K562 (cell line): Measurements from ENCODE around the gene PDE4D. TPM values are rescaled to one million over a fixed set of nuclear protein-coding genes. Genes with fewer than 3 reads are reported as not detected.

ENCODE experiments used
- ATAC-seq: fragments of 200-7000 bp; cut with Tn5 transposase; 3 replicates; pipeline ENCODE4 v1.9.1; 2020; ENCODE audit warnings: moderate library complexity
- BruUV-seq: library from RNA; stranded (reverse); fragments of 400-500 nt; replicated peaks from 2 replicates; lab custom pipeline; 2021; lab: Mats Ljungman, UMichigan
- CTCF ChIA-PET: fragments of 300-600 bp; formaldehyde crosslinking; extraction: SDS; loops from one replicate; lab custom pipeline; 2021; ENCODE audit warnings: low intra/inter-chr PET ratio; lab: Yijun Ruan, JAX
- POLR2A ChIA-PET: fragments of 300-600, 350-650 bp; sonication (Branson Sonifier 250); formaldehyde crosslinking; extraction: SDS; loops from one replicate; lab custom pipeline; 2021; ENCODE audit warnings: antibody characterized with exemption, inconsistent platforms; lab: Yijun Ruan, JAX
- DNase-seq, 4 experiments: peaks; one replicate each; pipeline versions ENCODE4 v3.0.0 to v3.0.0-alpha.2; 2011 to 2018; ENCODE audit warnings: low spot score in 3 of 4, mixed read lengths in 3 of 4; ENCODE audit errors: extremely low read depth in 1 of 4
- FAIRE-seq: peaks from 2 replicates; lab custom pipeline; 2011; peaks lifted over from hg19 to GRCh38; lab: Jason Lieb, UNC
- H2AFZ ChIP-seq: 2 replicates; pipeline ENCODE4 v1.6.0; 2011; ENCODE audit warnings: low read depth, low read length, control low read depth, inconsistent platforms
- H3K27ac ChIP-seq: fragments of 200-600 bp; 3 replicates; pipeline ENCODE4 v1.8.0; 2011; ENCODE audit warnings: low read depth, mild to moderate bottlenecking, control low read depth, inconsistent platforms, low read length, moderate library complexity, mixed read lengths; ENCODE audit errors: extremely low read depth
- H3K27me3 ChIP-seq, 2 experiments: fragments of 300-600 bp in 1 of 2; 2 replicates in 1 of 2; 3 replicates in 1 of 2; pipeline versions ENCODE4 v1.6.0 to v1.8.0; 2011; ENCODE audit warnings: inconsistent platforms in 2 of 2, low read length in 2 of 2, mild to moderate bottlenecking in 1 of 2, mixed read lengths in 1 of 2, moderate library complexity in 1 of 2; ENCODE audit not compliant: control insufficient read depth in 2 of 2, insufficient read depth in 2 of 2
- H3K36me3 ChIP-seq: fragments of 300-600 bp; 3 replicates; pipeline ENCODE4 v1.8.0; 2011; ENCODE audit warnings: mild to moderate bottlenecking, low read length, inconsistent platforms; ENCODE audit not compliant: control insufficient read depth, insufficient read depth
- H3K4me1 ChIP-seq, 2 experiments: fragments of 200-600 bp in 1 of 2; replicated peaks in 1 of 2; 2 replicates in 1 of 2; 3 replicates in 1 of 2; pipeline versions ENCODE4 v1.5.1 to v1.8.0; 2011; ENCODE audit warnings: inconsistent platforms in 2 of 2, low read length in 2 of 2, mild to moderate bottlenecking in 1 of 2, mixed read lengths in 1 of 2, moderate library complexity in 1 of 2; ENCODE audit not compliant: control insufficient read depth in 2 of 2, insufficient read depth in 2 of 2
- H3K4me2 ChIP-seq: 2 replicates; pipeline ENCODE4 v1.6.1; 2011; ENCODE audit warnings: low read length, control low read depth, inconsistent platforms, mixed read lengths; ENCODE audit not compliant: insufficient read depth
- H3K4me3 ChIP-seq: fragments of 200-600 bp; sonication (generic), shearing (Covaris generic); 2 replicates; pipeline ENCODE4 v1.5.1; 2016; ENCODE audit warnings: control low read depth, inconsistent platforms
- H3K79me2 ChIP-seq: fragments of 200-600 bp; 3 replicates; pipeline ENCODE4 v1.8.0; 2011; ENCODE audit warnings: low read length, inconsistent platforms; ENCODE audit not compliant: control insufficient read depth, insufficient read depth
- H3K9ac ChIP-seq, 2 experiments: 2 replicates each; pipeline versions ENCODE4 v1.6.0 to v1.6.1; 2011; ENCODE audit warnings: low read depth in 2 of 2, low read length in 2 of 2, control low read depth in 1 of 2, inconsistent platforms in 1 of 2, mild to moderate bottlenecking in 1 of 2, mixed read lengths in 1 of 2; ENCODE audit not compliant: insufficient read depth in 1 of 2
- H3K9me1 ChIP-seq: one replicate; pipeline ENCODE4 v1.6.0; 2011; ENCODE audit warnings: inconsistent platforms, mild to moderate bottlenecking, low read length, moderate library complexity; ENCODE audit not compliant: control insufficient read depth, insufficient read depth
- H3K9me3 ChIP-seq: replicated peaks from 2 replicates; pipeline ENCODE4 v1.5.1; 2011; ENCODE audit warnings: low read depth, low read length, inconsistent platforms; ENCODE audit not compliant: control insufficient read depth, insufficient read depth
- H4K20me1 ChIP-seq: replicated peaks from 2 replicates; pipeline ENCODE4 v1.6.1; 2011; ENCODE audit warnings: low read length, inconsistent platforms, mixed read lengths; ENCODE audit not compliant: control insufficient read depth, insufficient read depth
- ESRRB ChIP-seq: fragments of 250-450 bp; sonication (Bioruptor Pico); IDR thresholded peaks from 2 replicates; pipeline ENCODE4 v1.5.0; 2020; ENCODE audit warnings: mild to moderate bottlenecking, moderate library complexity, borderline replicate concordance
- FUS ChIP-seq: fragments of 200-400 bp; formaldehyde crosslinking; optimal IDR thresholded peaks from 2 replicates; pipeline ENCODE3; 2017; ENCODE audit warnings: low read depth, low read length
- PURB ChIP-seq: sonication (generic); formaldehyde crosslinking; IDR thresholded peaks from 2 replicates; pipeline ENCODE4 v1.9.0; 2021; ENCODE audit warnings: low read depth, mild to moderate bottlenecking, missing genetic modification reagents
- ZNF41 ChIP-seq: fragments of 250-450 bp; sonication (Bioruptor Pico); conservative IDR thresholded peaks from 2 replicates; pipeline ENCODE4 v1.4.0; 2020; ENCODE audit warnings: mild to moderate bottlenecking
- ZNF583 ChIP-seq: fragments of 250-450 bp; sonication (Bioruptor Pico); IDR thresholded peaks from 2 replicates; pipeline ENCODE4 v1.4.0; 2020
- ZNF76 ChIP-seq: fragments of 250-450 bp; sonication (Bioruptor Pico); IDR thresholded peaks from 2 replicates; pipeline ENCODE4 v1.4.0; 2020; ENCODE audit warnings: mild to moderate bottlenecking, moderate library complexity, borderline replicate concordance
- WGBS: fragments of 100-300 bp; shearing (Covaris generic); methylation state at CpG from one replicate; pipeline ENCODE4 v1.1.6; 2016; ENCODE audit warnings: low coverage, mixed read lengths; ENCODE audit not compliant: insufficient coverage; ENCODE audit errors: missing lambda C conversion rate; 5-methylcytosine and 5-hydroxymethylcytosine counted together
- in situ Hi-C: fragments of 300-500 bp; cut with MboI; formaldehyde crosslinking; loops from 4 replicates; pipeline ENCODE4 v1.15.0; 2018; ENCODE audit warnings: inconsistent platforms, mixed read lengths
- intact Hi-C: fragments of 100-400 bp; cut with micrococcal nuclease; formaldehyde crosslinking; loops from 2 replicates; pipeline ENCODE4 v1.14.2; 2022
- polyA plus RNA-seq, 8 experiments: library from polyadenylated mRNA; depleted of rRNA in 4 of 8; stranded (reverse) in 5 of 8; unstranded in 3 of 8; fragments of >200 nt; fragmentation: Nextera tagmentation in 2 of 8; fragmentation: Illumina TruSeq in 1 of 8; extraction: Ambion mirVana in 2 of 8; extraction: Trizol in 1 of 8; gene quantifications; 2 replicates each; pipeline versions ENCODE4 v1.2.1 to v1.2.3, GENCODE V29; 2011 to 2014; ENCODE audit warnings: inconsistent platforms in 1 of 8, missing spikeins in 1 of 8
- total RNA-seq, 7 experiments: library from RNA; depleted of rRNA in 6 of 7; stranded (reverse); fragments of >200 nt in 6 of 7; fragmentation: Illumina TruSeq in 2 of 7; extraction: Trizol in 2 of 7; gene quantifications; 2 replicates each; pipeline versions ENCODE4 v1.2.1 to v1.2.3, GENCODE V29; 2011 to 2021; ENCODE audit warnings: low replicate concordance in 1 of 7
- TF ChIP-seq, protein P1 (sequence below): fragments of 200-800 bp; sonication (Bioruptor generic); IDR thresholded peaks from 2 replicates; pipeline ENCODE4 v1.6.1; 2017; ENCODE audit warnings: missing genetic modification characterization, missing compliant biosample characterization
- TF ChIP-seq, protein P2 (sequence below): fragments of 250-450 bp; sonication (Bioruptor Pico); IDR thresholded peaks from 2 replicates; pipeline ENCODE4 v1.8.0; 2021; ENCODE audit warnings: moderate library complexity, mild to moderate bottlenecking, inconsistent platforms

The PDE4D gene
- total and polyA plus RNA-seq, 9 of the 15 experiments (the other 6 are each of a cell fraction or from before 2014, with no cell fraction given) = 0.04 to 0.46 (median 0.13) TPM

DNA sequence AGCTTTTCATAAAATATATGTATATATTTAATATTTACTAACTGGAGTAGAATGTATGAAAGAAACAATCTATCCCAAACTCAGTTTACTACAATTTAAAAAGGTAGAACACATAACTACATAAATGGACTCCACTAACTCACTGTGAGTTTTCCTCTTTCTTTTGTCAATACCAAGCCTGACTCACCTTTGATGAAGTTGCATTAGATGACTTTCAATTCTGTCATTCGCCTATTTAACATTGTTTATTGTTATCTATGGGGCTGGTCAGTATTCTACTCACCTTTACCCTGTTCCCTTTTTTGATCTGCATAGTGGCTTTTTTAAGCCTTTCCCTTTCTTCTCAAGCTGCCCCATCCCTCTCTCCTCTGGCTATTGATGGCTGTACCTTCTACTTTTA lies 680.9 kb downstream of the PDE4D start:
- no peaks in the 10 kb centered on the region for H3K4me1 ChIP-seq
- H3K9me3 ChIP-seq = no peaks in the 10 kb centered on the region
- no peaks in the 10 kb centered on the region for H3K79me2 ChIP-seq
- H2AFZ ChIP-seq = no peak overlapping the region
- in situ Hi-C loops (no loop called here), intact Hi-C loops (no loop called here)
- no peaks in the 10 kb centered on the region for H3K36me3 ChIP-seq
- ChIA-PET POLR2A (interaction anchor here (0.8 kb wide), 1 partner anchor 11 kb away, joined by 5 read pairs; no protein-coding TSS in a partner anchor), CTCF (no interaction called here)
- no peaks in the 10 kb centered on the region for H4K20me1 ChIP-seq
- no peaks in the 10 kb centered on the region for H3K9me1 ChIP-seq
- DNase-seq (no peak), ATAC-seq (no peak), FAIRE-seq (no peak)
- no peak overlapping the region for H3K4me2 ChIP-seq
- no peaks in the 10 kb centered on the region for H3K27me3 ChIP-seq
- 10% methylated on average over 1 of the region's 1 CpG for WGBS
- no peak overlapping the region for H3K27ac ChIP-seq
- BruUV-seq = no TSS peak
- no peak overlapping the region for H3K4me3 ChIP-seq
- TF ChIP-seq, protein P1, sequence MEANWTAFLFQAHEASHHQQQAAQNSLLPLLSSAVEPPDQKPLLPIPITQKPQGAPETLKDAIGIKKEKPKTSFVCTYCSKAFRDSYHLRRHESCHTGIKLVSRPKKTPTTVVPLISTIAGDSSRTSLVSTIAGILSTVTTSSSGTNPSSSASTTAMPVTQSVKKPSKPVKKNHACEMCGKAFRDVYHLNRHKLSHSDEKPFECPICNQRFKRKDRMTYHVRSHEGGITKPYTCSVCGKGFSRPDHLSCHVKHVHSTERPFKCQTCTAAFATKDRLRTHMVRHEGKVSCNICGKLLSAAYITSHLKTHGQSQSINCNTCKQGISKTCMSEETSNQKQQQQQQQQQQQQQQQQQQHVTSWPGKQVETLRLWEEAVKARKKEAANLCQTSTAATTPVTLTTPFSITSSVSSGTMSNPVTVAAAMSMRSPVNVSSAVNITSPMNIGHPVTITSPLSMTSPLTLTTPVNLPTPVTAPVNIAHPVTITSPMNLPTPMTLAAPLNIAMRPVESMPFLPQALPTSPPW (CRISPR knock-in tag) = no peak
- no peak for TF ChIP-seq ZNF41 (CRISPR knock-in tag)
- H3K9ac ChIP-seq = no peak overlapping the region

DNA sequence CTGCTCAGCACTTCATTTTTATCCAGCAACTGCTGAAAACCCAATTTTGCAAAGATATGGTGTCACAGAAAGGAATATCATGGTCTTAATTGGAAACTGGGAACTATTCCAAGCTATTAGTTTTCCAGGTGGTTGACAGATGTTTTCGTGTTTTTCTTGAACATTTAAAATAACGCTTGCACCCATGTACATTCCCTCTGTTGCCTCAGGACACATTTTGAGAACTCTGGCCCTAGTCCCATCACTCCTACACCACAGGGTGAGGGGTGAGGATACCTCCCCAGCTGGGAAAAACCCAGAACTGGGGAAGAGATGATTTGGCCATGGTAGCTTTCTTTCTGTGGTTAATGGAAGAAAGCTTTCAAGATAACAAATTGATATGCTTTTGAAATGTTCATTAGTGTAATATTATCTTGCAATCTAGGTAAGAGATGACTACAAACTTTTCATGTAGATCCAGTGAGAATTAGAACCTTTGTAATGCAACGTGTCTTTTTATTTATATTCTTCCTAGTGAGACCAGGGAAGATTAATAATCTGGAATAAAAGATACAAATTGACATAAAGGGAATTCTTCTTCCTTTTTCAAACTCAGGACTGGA lies 683.7 kb downstream of the PDE4D start:
- ATAC-seq (no peak), DNase-seq (no peak), FAIRE-seq (no peak)
- BruUV-seq = no TSS peak
- Histone ChIP-seq H3K4me2 (no peak overlapping the region), H3K4me3 (no peak overlapping the region), H3K9me3 (no peaks in the 10 kb centered on the region), H2AFZ (no peak overlapping the region), H3K27me3 (no peaks in the 10 kb centered on the region), H3K27ac (no peak overlapping the region), H3K9me1 (no peaks in the 10 kb centered on the region), H4K20me1 (no peaks in the 10 kb centered on the region), H3K36me3 (no peaks in the 10 kb centered on the region), H3K79me2 (no peaks in the 10 kb centered on the region), H3K4me1 (no peaks in the 10 kb centered on the region), H3K9ac (no peak overlapping the region)
- TF ChIP-seq ZNF583 (CRISPR knock-in tag) (no peak), FUS (no peak), ZNF76 (CRISPR knock-in tag) (no peak), ESRRB (CRISPR knock-in tag) (no peak), PURB (CRISPR knock-in tag) (no peak)
- TF ChIP-seq, protein P2, sequence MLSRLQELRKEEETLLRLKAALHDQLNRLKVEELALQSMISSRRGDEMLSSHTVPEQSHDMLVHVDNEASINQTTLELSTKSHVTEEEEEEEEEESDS (CRISPR knock-in tag) = no peak
- ChIA-PET POLR2A (no interaction called here), CTCF (no interaction called here)
- 4% methylated on average over 3 of the region's 3 CpGs for WGBS
- intact Hi-C loops (no loop called here), in situ Hi-C loops (no loop called here)
